Neural progenitor cell (in vitro differentiated cells): ENCODE data around the gene PSMA3. TPM values are rescaled to one million over a fixed set of nuclear protein-coding genes. Genes with fewer than 3 reads are reported as not detected.
"Not testable (repeated sequence)": the region's sequence is repeated elsewhere in the genome, so short reads cannot be mapped to it uniquely, and the experiment has no call there.

Source experiments
- DNase-seq: peaks from one replicate; pipeline ENCODE4 v3.0.0-alpha.2; 2016; ENCODE audit warnings: low spot score
- H2AFZ ChIP-seq: fragments of 200-600 bp; sonication (generic); replicated peaks from 2 replicates; pipeline ENCODE4 v1.6.1; 2016; ENCODE audit warnings: antibody characterized with exemption
- H3F3A ChIP-seq: fragments of 200-600 bp; sonication (generic); 2 replicates; pipeline ENCODE4 v1.6.1; 2016; ENCODE audit warnings: antibody characterized with exemption, low read depth
- H3K27ac ChIP-seq: fragments of 200-600 bp; sonication (generic); 2 replicates; pipeline ENCODE4 v1.5.1; 2016; ENCODE audit warnings: mild to moderate bottlenecking
- H3K27me3 ChIP-seq: fragments of 200-600 bp; sonication (generic); 2 replicates; pipeline ENCODE4 v1.6.1; 2016; ENCODE audit warnings: mild to moderate bottlenecking, moderate library complexity
- H3K36me3 ChIP-seq: fragments of 200-600 bp; sonication (generic); 2 replicates; pipeline ENCODE4 v1.5.1; 2016
- H3K4me1 ChIP-seq: fragments of 200-600 bp; sonication (generic); 2 replicates; pipeline ENCODE4 v1.6.1; 2016; ENCODE audit warnings: mixed run types
- H3K4me2 ChIP-seq: fragments of 200-600 bp; sonication (generic); 2 replicates; pipeline ENCODE4 v1.6.1; 2016
- H3K4me3 ChIP-seq: fragments of 200-600 bp; sonication (generic); 2 replicates; pipeline ENCODE4 v1.5.1; 2016
- H3K79me2 ChIP-seq: fragments of 200-600 bp; sonication (generic); 2 replicates; pipeline ENCODE4 v1.6.1; 2016; ENCODE audit warnings: low read depth
- H3K9ac ChIP-seq: fragments of 200-600 bp; sonication (generic); 2 replicates; pipeline ENCODE4 v1.6.1; 2016
- H3K9me3 ChIP-seq: fragments of 200-600 bp; sonication (generic); 2 replicates; pipeline ENCODE4 v1.5.1; 2016; ENCODE audit warnings: low read depth
- H4K20me1 ChIP-seq: fragments of 200-600 bp; sonication (generic); 2 replicates; pipeline ENCODE4 v1.6.1; 2016; ENCODE audit warnings: low read depth
- H3K27ac Mint-ChIP-seq: 3 replicates; pipeline ENCODE4 v1.8.0; 2021; ENCODE audit warnings: mixed read lengths
- H3K27me3 Mint-ChIP-seq: 2 replicates; pipeline ENCODE4 v1.8.0; 2022; ENCODE audit warnings: low read depth, mild to moderate bottlenecking, inconsistent platforms, moderate library complexity, mixed read lengths; ENCODE audit not compliant: insufficient read depth
- H3K36me3 Mint-ChIP-seq: 3 replicates; pipeline ENCODE4 v1.8.0; 2021; ENCODE audit warnings: mixed read lengths
- H3K4me1 Mint-ChIP-seq: 3 replicates; pipeline ENCODE4 v1.8.0; 2021; ENCODE audit warnings: mixed read lengths
- H3K4me3 Mint-ChIP-seq: 3 replicates; pipeline ENCODE4 v1.8.0; 2021; ENCODE audit warnings: mild to moderate bottlenecking, moderate library complexity, mixed read lengths
- H3K9me3 Mint-ChIP-seq: 3 replicates; pipeline ENCODE4 v1.8.0; 2020; ENCODE audit warnings: mixed read lengths
- EZH2 ChIP-seq: fragments of 200-600 bp; sonication (generic); IDR thresholded peaks from 2 replicates; pipeline ENCODE4 v1.6.1; 2017; ENCODE audit warnings: antibody characterized with exemption, mild to moderate bottlenecking, moderate library complexity
- EZH2phosphoT487 ChIP-seq: fragments of 200-600 bp; sonication (generic); IDR thresholded peaks from 2 replicates; pipeline ENCODE4 v1.6.1; 2017; ENCODE audit warnings: antibody characterized with exemption
- total RNA-seq: library from RNA; depleted of rRNA; stranded (reverse); fragments of >200 nt; gene quantifications from 2 replicates; pipeline ENCODE4 v1.2.3, GENCODE V29; 2015; ENCODE audit warnings: low replicate concordance
- TF ChIP-seq, protein P1 (sequence below): fragments of 200-600 bp; sonication (generic); IDR thresholded peaks from 2 replicates; pipeline ENCODE4 v1.5.1; 2017; ENCODE audit warnings: antibody characterized with exemption, mild to moderate bottlenecking

The PSMA3 gene
- total RNA-seq, 1 donor from 2014 or later = 268 TPM

DNA sequence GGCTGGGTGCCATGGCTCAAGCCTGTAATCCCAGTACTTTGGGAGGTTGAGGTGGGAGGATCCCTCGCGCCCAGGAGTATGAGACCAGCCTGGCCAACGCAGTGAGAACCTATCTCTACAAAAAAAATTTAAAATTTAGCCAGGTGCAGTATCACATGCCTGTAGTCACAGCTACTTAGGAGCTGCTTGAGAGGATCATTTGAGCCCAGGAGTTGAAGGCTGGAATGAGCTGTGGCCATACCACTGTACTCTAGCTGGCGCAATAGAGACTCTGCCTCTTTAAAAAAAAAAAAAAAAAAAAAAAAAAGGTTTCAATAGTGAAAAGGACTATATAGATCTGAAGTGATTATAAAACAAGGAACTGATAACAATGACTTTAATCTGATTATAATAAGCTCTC is 13.5 kb downstream of the PSMA3 start:
- H3K9me3 ChIP-seq = no peaks in the 10 kb centered on the region
- no peak overlapping the region for H3K27ac Mint-ChIP-seq
- peaks cover 34% of the 10 kb centered on the region for H3F3A ChIP-seq
- no peak overlapping the region for H3K9ac ChIP-seq
- H3K9me3 Mint-ChIP-seq = no peaks in the 10 kb centered on the region
- no peak overlapping the region for H2AFZ ChIP-seq
- peaks cover 10% of the 10 kb centered on the region for H3K36me3 Mint-ChIP-seq
- H3K4me3 ChIP-seq = no peak overlapping the region
- H3K4me3 Mint-ChIP-seq = no peak overlapping the region
- H3K4me1 ChIP-seq = no peaks in the 10 kb centered on the region
- peaks cover 27% of the 10 kb centered on the region for H3K36me3 ChIP-seq
- H3K27me3 Mint-ChIP-seq = peaks cover 4% of the 10 kb centered on the region
- H3K4me1 Mint-ChIP-seq = no peaks in the 10 kb centered on the region
- H3K4me2 ChIP-seq = no peak overlapping the region
- DNase-seq = no peak
- H3K27me3 ChIP-seq = no peaks in the 10 kb centered on the region
- TF ChIP-seq, protein P1, sequence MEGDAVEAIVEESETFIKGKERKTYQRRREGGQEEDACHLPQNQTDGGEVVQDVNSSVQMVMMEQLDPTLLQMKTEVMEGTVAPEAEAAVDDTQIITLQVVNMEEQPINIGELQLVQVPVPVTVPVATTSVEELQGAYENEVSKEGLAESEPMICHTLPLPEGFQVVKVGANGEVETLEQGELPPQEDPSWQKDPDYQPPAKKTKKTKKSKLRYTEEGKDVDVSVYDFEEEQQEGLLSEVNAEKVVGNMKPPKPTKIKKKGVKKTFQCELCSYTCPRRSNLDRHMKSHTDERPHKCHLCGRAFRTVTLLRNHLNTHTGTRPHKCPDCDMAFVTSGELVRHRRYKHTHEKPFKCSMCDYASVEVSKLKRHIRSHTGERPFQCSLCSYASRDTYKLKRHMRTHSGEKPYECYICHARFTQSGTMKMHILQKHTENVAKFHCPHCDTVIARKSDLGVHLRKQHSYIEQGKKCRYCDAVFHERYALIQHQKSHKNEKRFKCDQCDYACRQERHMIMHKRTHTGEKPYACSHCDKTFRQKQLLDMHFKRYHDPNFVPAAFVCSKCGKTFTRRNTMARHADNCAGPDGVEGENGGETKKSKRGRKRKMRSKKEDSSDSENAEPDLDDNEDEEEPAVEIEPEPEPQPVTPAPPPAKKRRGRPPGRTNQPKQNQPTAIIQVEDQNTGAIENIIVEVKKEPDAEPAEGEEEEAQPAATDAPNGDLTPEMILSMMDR = no peak
- TF ChIP-seq EZH2 (no peak), EZH2phosphoT487 (no peak)
- H4K20me1 ChIP-seq = peaks cover 24% of the 10 kb centered on the region
- peaks cover 31% of the 10 kb centered on the region for H3K79me2 ChIP-seq
- no peak overlapping the region for H3K27ac ChIP-seq

DNA sequence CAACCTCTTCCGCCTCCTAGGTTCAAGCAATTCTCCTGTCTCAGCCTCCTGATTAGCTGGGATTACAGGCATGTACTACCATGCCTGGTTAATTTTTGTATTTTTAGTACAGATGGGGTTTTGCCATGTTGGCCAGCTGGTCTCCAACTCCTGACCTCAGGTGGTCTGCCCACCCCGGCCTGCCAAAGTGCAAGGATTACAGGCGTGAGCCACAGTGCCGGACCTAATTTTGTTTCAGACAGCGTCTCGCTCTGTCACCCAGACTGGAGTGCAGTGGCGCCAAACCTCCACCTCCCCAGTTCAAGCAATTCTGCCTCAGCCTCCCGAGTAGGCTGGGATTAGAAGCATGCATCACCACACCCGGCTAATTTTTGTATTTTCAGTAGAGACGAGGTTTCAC is 17.4 kb downstream of the PSMA3 start:
- Histone ChIP-seq H3F3A (peaks cover 64% of the 10 kb centered on the region), H3K36me3 (peaks cover 48% of the 10 kb centered on the region), H4K20me1 (peaks cover 19% of the 10 kb centered on the region)
- not testable (repeated sequence) for H2AFZ ChIP-seq, H3K9me3 Mint-ChIP-seq, H3K27ac Mint-ChIP-seq, H3K4me3 ChIP-seq, H3K79me2 ChIP-seq, H3K27ac ChIP-seq, H3K9ac ChIP-seq, H3K9me3 ChIP-seq, H3K4me2 ChIP-seq, H3K4me3 Mint-ChIP-seq, H3K27me3 ChIP-seq, H3K27me3 Mint-ChIP-seq, H3K4me1 Mint-ChIP-seq, DNase-seq, H3K4me1 ChIP-seq
- H3K36me3 Mint-ChIP-seq = peaks cover 14% of the 10 kb centered on the region

DNA sequence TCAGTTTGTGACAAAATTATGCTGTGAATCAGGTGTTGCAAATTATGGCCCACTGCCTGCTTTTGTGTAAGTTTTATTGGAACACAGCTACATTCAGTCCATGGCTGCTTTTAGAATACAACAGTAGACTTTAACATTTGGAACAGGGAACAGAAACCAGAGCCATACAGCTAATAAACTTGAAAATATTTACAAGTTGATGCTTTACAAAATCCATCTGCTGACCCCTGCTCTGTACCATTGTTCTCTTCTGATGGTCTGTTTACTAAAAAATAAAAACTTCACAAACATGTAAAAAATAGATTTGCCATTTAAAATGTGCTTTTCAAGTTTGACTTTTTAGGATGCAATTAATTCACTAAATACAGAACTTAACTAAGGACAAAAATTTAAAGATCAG is 20.8 kb downstream of the PSMA3 start:
- H4K20me1 ChIP-seq = peaks cover 22% of the 10 kb centered on the region
- no peaks in the 10 kb centered on the region for H3K27me3 ChIP-seq
- peaks cover 13% of the 10 kb centered on the region for H3K36me3 Mint-ChIP-seq
- H3K4me3 ChIP-seq = no peak overlapping the region
- TF ChIP-seq EZH2 = no peak
- TF ChIP-seq EZH2phosphoT487 = no peak
- TF ChIP-seq, protein P1 = no peak
- H3K27ac Mint-ChIP-seq = no peak overlapping the region
- no peak overlapping the region for H3K4me2 ChIP-seq
- no peaks in the 10 kb centered on the region for H3K9me3 Mint-ChIP-seq
- H3K9ac ChIP-seq = no peak overlapping the region
- DNase-seq = no peak
- peak overlapping the region; percentile 56 for H3K27ac ChIP-seq
- peaks cover 49% of the 10 kb centered on the region for H3K36me3 ChIP-seq
- no peaks in the 10 kb centered on the region for H3K9me3 ChIP-seq
- H3K4me3 Mint-ChIP-seq = no peak overlapping the region
- H3K79me2 ChIP-seq = peaks cover 8% of the 10 kb centered on the region
- peaks cover 69% of the 10 kb centered on the region for H3F3A ChIP-seq
- no peak overlapping the region for H2AFZ ChIP-seq
- no peaks in the 10 kb centered on the region for H3K4me1 ChIP-seq
- H3K4me1 Mint-ChIP-seq = no peaks in the 10 kb centered on the region
- H3K27me3 Mint-ChIP-seq = peaks cover 4% of the 10 kb centered on the region

DNA sequence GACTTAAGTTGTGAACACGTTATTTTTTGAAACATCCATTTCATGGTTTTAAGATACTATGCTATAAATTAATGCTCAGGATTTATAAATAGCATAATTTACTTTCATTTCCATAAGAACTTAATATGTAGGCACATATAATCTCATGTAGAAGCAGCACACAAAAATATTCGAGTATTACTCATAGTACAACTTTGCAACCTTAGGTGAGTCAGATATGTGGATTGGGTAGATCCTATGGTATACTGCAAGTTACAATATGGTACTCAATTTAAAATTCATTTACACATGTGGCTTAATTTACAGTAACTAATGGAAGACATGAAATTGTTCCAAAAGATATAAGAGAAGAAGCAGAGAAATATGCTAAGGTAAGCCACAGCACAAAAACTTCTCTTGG is 26.0 kb downstream of the PSMA3 start:
- Histone ChIP-seq H4K20me1 (peaks cover 32% of the 10 kb centered on the region), H3K27ac (no peak overlapping the region), H3K79me2 (peaks cover 50% of the 10 kb centered on the region), H3K4me2 (no peak overlapping the region), H3K27me3 (no peaks in the 10 kb centered on the region), H3K36me3 (peaks cover 41% of the 10 kb centered on the region), H2AFZ (no peak overlapping the region), H3K4me1 (no peaks in the 10 kb centered on the region), H3K4me3 (no peak overlapping the region), H3K9ac (no peak overlapping the region), H3F3A (peaks cover 82% of the 10 kb centered on the region), H3K9me3 (no peaks in the 10 kb centered on the region)
- TF ChIP-seq, protein P1 = no peak
- no peak for TF ChIP-seq EZH2
- TF ChIP-seq EZH2phosphoT487 = no peak
- H3K9me3 Mint-ChIP-seq = no peaks in the 10 kb centered on the region
- H3K4me3 Mint-ChIP-seq = no peak overlapping the region
- H3K4me1 Mint-ChIP-seq = no peaks in the 10 kb centered on the region
- peaks cover 8% of the 10 kb centered on the region for H3K27me3 Mint-ChIP-seq
- peaks cover 11% of the 10 kb centered on the region for H3K36me3 Mint-ChIP-seq
- H3K27ac Mint-ChIP-seq = no peak overlapping the region
- DNase-seq = no peak
